GM20000 (cell line): ENCODE results near the gene GOLGA1.
"Not testable (repeated sequence)": the region's sequence is repeated elsewhere in the genome, so short reads cannot be mapped to it uniquely, and the experiment has no call there.

ENCODE experiments used
- DNase-seq: peaks from one replicate; pipeline ENCODE4 v3.0.0; 2012; ENCODE audit warnings: low spot score
- CTCF ChIP-seq: IDR thresholded peaks from 2 replicates; pipeline ENCODE4 v1.5.1; 2012; ENCODE audit warnings: mild to moderate bottlenecking, control low read depth; ENCODE audit errors: extremely low read depth, missing control alignments

The GOLGA1 gene

GRCh38 chr9:124852121-124852828 lies 88.6 kb downstream of the GOLGA1 start:
- DNase-seq, result no peak
- TF ChIP-seq CTCF, result no peak

- DNase-seq, result no peak
- TF ChIP-seq CTCF, result no peak
These were observed 91.1 kb downstream of the GOLGA1 start for GRCh38 chr9:124849801-124850200.

- TF ChIP-seq CTCF, result no peak
- no peak for DNase-seq
These were observed 93.9 kb downstream of the GOLGA1 start for GRCh38 chr9:124846969-124847368.

- not testable (repeated sequence) for DNase-seq
These were observed 94.4 kb downstream of the GOLGA1 start for GRCh38 chr9:124846467-124846866.

GRCh38 chr9:124844291-124844690 lies 96.6 kb downstream of the GOLGA1 start:
- no peak for DNase-seq
- TF ChIP-seq CTCF, result no peak

- DNase-seq, result no peak
- TF ChIP-seq CTCF, result no peak
These were observed 97.3 kb downstream of the GOLGA1 start for GRCh38 chr9:124843456-124844034.

GRCh38 chr9:124841075-124841821 lies 99.6 kb downstream of the GOLGA1 start:
- no peak for TF ChIP-seq CTCF
- DNase-seq, result no peak
